SH-SY5Y (cell line): ENCODE measurements around the gene STX3.

Experiments
- GATA2 ChIP-seq: IDR thresholded peaks from 2 replicates; pipeline ENCODE4 v1.6.1; 2011; ENCODE audit warnings: mild to moderate bottlenecking, low read depth, low read length
- GATA3 ChIP-seq: IDR thresholded peaks from 2 replicates; pipeline ENCODE4 v1.6.1; 2011; ENCODE audit warnings: low read depth, mild to moderate bottlenecking, low read length, moderate library complexity

GRCh38 chr11:59753650-59754493, 1.3 kb upstream of the STX3 start:
- TF ChIP-seq GATA2 (no peak), GATA3 (no peak)
